Measurements from ENCODE around the gene RHOD.

RHOD gene

GRCh38 chr11:67052891-67053290 lies 3.8 kb upstream of the RHOD start:
- Histone ChIP-seq H3K27ac (ENCODE audit: low read depth, low read length) (no peak overlapping the region), H3K27me3 (ENCODE audit: control insufficient read depth in 1 of 2, insufficient read depth in 2 of 2, low read length in 2 of 2) (peaks cover 0 to 8% of the 10 kb centered on the region in 2 donors), H3K36me3 (ENCODE audit: insufficient read depth, low read length) (no peaks in the 10 kb centered on the region), H3K9ac (ENCODE audit: low read length) (no peak overlapping the region), H3K9me3 (ENCODE audit: low read length) (no peaks in the 10 kb centered on the region), H3K4me1 (ENCODE audit: insufficient read depth, low read length) (peaks cover 14% of the 10 kb centered on the region), H3K4me3 (ENCODE audit: low read depth in 1 of 2, low read length in 2 of 2) (no peak overlapping the region)

GRCh38 chr11:67053896-67054329 lies 2.7 kb upstream of the RHOD start:
- Histone ChIP-seq H3K27me3 (ENCODE audit: control insufficient read depth in 1 of 2, insufficient read depth in 2 of 2, low read length in 2 of 2) (peaks cover 0 to 8% of the 10 kb centered on the region in 2 donors), H3K27ac (ENCODE audit: low read depth, low read length) (no peak overlapping the region), H3K9ac (ENCODE audit: low read length) (no peak overlapping the region), H3K36me3 (ENCODE audit: insufficient read depth, low read length) (no peaks in the 10 kb centered on the region), H3K9me3 (ENCODE audit: low read length) (no peaks in the 10 kb centered on the region), H3K4me1 (ENCODE audit: insufficient read depth, low read length) (peaks cover 14% of the 10 kb centered on the region), H3K4me3 (ENCODE audit: low read depth in 1 of 2, low read length in 2 of 2) (no peak overlapping the region)

GRCh38 chr11:67054346-67054835 lies 2.3 kb upstream of the RHOD start:
- Histone ChIP-seq H3K9me3 (ENCODE audit: low read length) (no peaks in the 10 kb centered on the region), H3K4me3 (ENCODE audit: low read depth in 1 of 2, low read length in 2 of 2) (no peak overlapping the region), H3K36me3 (ENCODE audit: insufficient read depth, low read length) (no peaks in the 10 kb centered on the region), H3K27ac (ENCODE audit: low read depth, low read length) (no peak overlapping the region), H3K4me1 (ENCODE audit: insufficient read depth, low read length) (peaks cover 14% of the 10 kb centered on the region), H3K9ac (ENCODE audit: low read length) (no peak overlapping the region), H3K27me3 (ENCODE audit: control insufficient read depth in 1 of 2, insufficient read depth in 2 of 2, low read length in 2 of 2) (peaks cover 0 to 8% of the 10 kb centered on the region in 2 donors)

GRCh38 chr11:67054836-67055523 lies 1.7 kb upstream of the RHOD start:
- no peak overlapping the region for H3K27ac ChIP-seq (ENCODE audit: low read depth, low read length)
- no peak overlapping the region for H3K4me3 ChIP-seq (ENCODE audit: low read depth in 1 of 2, low read length in 2 of 2)
- H3K9ac ChIP-seq (ENCODE audit: low read length), result no peak overlapping the region
- H3K4me1 ChIP-seq (ENCODE audit: insufficient read depth, low read length), result peaks cover 14% of the 10 kb centered on the region
- peaks cover 0 to 8% of the 10 kb centered on the region in 2 donors for H3K27me3 ChIP-seq (ENCODE audit: control insufficient read depth in 1 of 2, insufficient read depth in 2 of 2, low read length in 2 of 2)
- no peaks in the 10 kb centered on the region for H3K36me3 ChIP-seq (ENCODE audit: insufficient read depth, low read length)
- H3K9me3 ChIP-seq (ENCODE audit: low read length), result no peaks in the 10 kb centered on the region

GRCh38 chr11:67055812-67056211 lies 835 bp upstream of the RHOD start:
- H3K9ac ChIP-seq (ENCODE audit: low read length), result peak overlapping the region; percentile 44
- no peaks in the 10 kb centered on the region for H3K9me3 ChIP-seq (ENCODE audit: low read length)
- H3K27me3 ChIP-seq (ENCODE audit: control insufficient read depth in 1 of 2, insufficient read depth in 2 of 2, low read length in 2 of 2), result peaks cover 0 to 8% of the 10 kb centered on the region in 2 donors
- H3K27ac ChIP-seq (ENCODE audit: low read depth, low read length), result no peak overlapping the region
- H3K4me1 ChIP-seq (ENCODE audit: insufficient read depth, low read length), result peaks cover 14% of the 10 kb centered on the region
- peak overlapping the region; percentile 79 to 88 for H3K4me3 ChIP-seq (ENCODE audit: low read depth in 1 of 2, low read length in 2 of 2)
- H3K36me3 ChIP-seq (ENCODE audit: insufficient read depth, low read length), result no peaks in the 10 kb centered on the region

GRCh38 chr11:67057205-67057672 lies 592 bp downstream of the RHOD start:
- peaks cover 14% of the 10 kb centered on the region for H3K4me1 ChIP-seq (ENCODE audit: insufficient read depth, low read length)
- H3K27me3 ChIP-seq (ENCODE audit: control insufficient read depth in 1 of 2, insufficient read depth in 2 of 2, low read length in 2 of 2), result peaks cover 0 to 8% of the 10 kb centered on the region in 2 donors
- H3K9me3 ChIP-seq (ENCODE audit: low read length), result no peaks in the 10 kb centered on the region
- H3K27ac ChIP-seq (ENCODE audit: low read depth, low read length), result peak overlapping the region; percentile 74
- H3K4me3 ChIP-seq (ENCODE audit: low read depth in 1 of 2, low read length in 2 of 2), result peak overlapping the region; percentile 79 to 88
- H3K36me3 ChIP-seq (ENCODE audit: insufficient read depth, low read length), result no peaks in the 10 kb centered on the region
- H3K9ac ChIP-seq (ENCODE audit: low read length), result peak overlapping the region; percentile 33

- H3K27me3 ChIP-seq (ENCODE audit: control insufficient read depth in 1 of 2, insufficient read depth in 2 of 2, low read length in 2 of 2), result no peaks in the 10 kb centered on the region
- no peak overlapping the region for H3K9ac ChIP-seq (ENCODE audit: low read length)
- no peaks in the 10 kb centered on the region for H3K9me3 ChIP-seq (ENCODE audit: low read length)
- no peaks in the 10 kb centered on the region for H3K36me3 ChIP-seq (ENCODE audit: insufficient read depth, low read length)
- H3K4me3 ChIP-seq (ENCODE audit: low read depth in 1 of 2, low read length in 2 of 2), result no peak overlapping the region
- peaks cover 14% of the 10 kb centered on the region for H3K4me1 ChIP-seq (ENCODE audit: insufficient read depth, low read length)
- H3K27ac ChIP-seq (ENCODE audit: low read depth, low read length), result no peak overlapping the region
Observed at GRCh38 chr11:67058506-67058905, 1.9 kb downstream of the RHOD start.

- Histone ChIP-seq H3K9me3 (ENCODE audit: low read length) (no peaks in the 10 kb centered on the region), H3K27ac (ENCODE audit: low read depth, low read length) (no peak overlapping the region), H3K27me3 (ENCODE audit: control insufficient read depth in 1 of 2, insufficient read depth in 2 of 2, low read length in 2 of 2) (no peaks in the 10 kb centered on the region), H3K36me3 (ENCODE audit: insufficient read depth, low read length) (no peaks in the 10 kb centered on the region), H3K9ac (ENCODE audit: low read length) (no peak overlapping the region), H3K4me3 (ENCODE audit: low read depth in 1 of 2, low read length in 2 of 2) (no peak overlapping the region), H3K4me1 (ENCODE audit: insufficient read depth, low read length) (peaks cover 14% of the 10 kb centered on the region)
Observed at GRCh38 chr11:67059671-67060070, 3.0 kb downstream of the RHOD start.

- no peaks in the 10 kb centered on the region for H3K9me3 ChIP-seq (ENCODE audit: low read length)
- peaks cover 14% of the 10 kb centered on the region for H3K4me1 ChIP-seq (ENCODE audit: insufficient read depth, low read length)
- H3K36me3 ChIP-seq (ENCODE audit: insufficient read depth, low read length), result no peaks in the 10 kb centered on the region
- H3K27me3 ChIP-seq (ENCODE audit: control insufficient read depth in 1 of 2, insufficient read depth in 2 of 2, low read length in 2 of 2), result no peaks in the 10 kb centered on the region
- H3K9ac ChIP-seq (ENCODE audit: low read length), result no peak overlapping the region
- H3K4me3 ChIP-seq (ENCODE audit: low read depth in 1 of 2, low read length in 2 of 2), result no peak overlapping the region
- no peak overlapping the region for H3K27ac ChIP-seq (ENCODE audit: low read depth, low read length)
Observed at GRCh38 chr11:67060111-67060522, 3.5 kb downstream of the RHOD start.

- Histone ChIP-seq H3K36me3 (ENCODE audit: insufficient read depth, low read length) (no peaks in the 10 kb centered on the region), H3K9ac (ENCODE audit: low read length) (no peak overlapping the region), H3K4me1 (ENCODE audit: insufficient read depth, low read length) (no peaks in the 10 kb centered on the region), H3K9me3 (ENCODE audit: low read length) (no peaks in the 10 kb centered on the region), H3K27me3 (ENCODE audit: control insufficient read depth in 1 of 2, insufficient read depth in 2 of 2, low read length in 2 of 2) (no peaks in the 10 kb centered on the region), H3K27ac (ENCODE audit: low read depth, low read length) (no peak overlapping the region), H3K4me3 (ENCODE audit: low read depth in 1 of 2, low read length in 2 of 2) (no peak overlapping the region)
Observed at GRCh38 chr11:67062526-67063373, 6.1 kb downstream of the RHOD start.

- H3K9ac ChIP-seq (ENCODE audit: low read length), result no peak overlapping the region
- no peak overlapping the region for H3K27ac ChIP-seq (ENCODE audit: low read depth, low read length)
Observed at GRCh38 chr11:67066333-67066709, 9.7 kb downstream of the RHOD start.

More at GRCh38 chr11:67066333-67066709, 9.7 kb downstream of the RHOD start:
- Histone ChIP-seq H3K27me3 (ENCODE audit: control insufficient read depth in 1 of 2, insufficient read depth in 2 of 2, low read length in 2 of 2) (no peaks in the 10 kb centered on the region), H3K4me3 (ENCODE audit: low read depth in 1 of 2, low read length in 2 of 2) (no peak overlapping the region), H3K36me3 (ENCODE audit: insufficient read depth, low read length) (no peaks in the 10 kb centered on the region), H3K4me1 (ENCODE audit: insufficient read depth, low read length) (no peaks in the 10 kb centered on the region), H3K9me3 (ENCODE audit: low read length) (no peaks in the 10 kb centered on the region)
